Panc1 (cell line): ENCODE data around the gene ST3GAL2. TPM values are rescaled to one million over a fixed set of nuclear protein-coding genes. Genes with fewer than 3 reads are reported as not detected.

Experiments used
- ATAC-seq: fragments of 200-7000 bp; cut with Tn5 transposase; 2 replicates; pipeline ENCODE4 v1.9.1; 2020; ENCODE audit warnings: mild to moderate bottlenecking, moderate library complexity
- BruUV-seq: library from RNA; stranded (reverse); fragments of 400-500 nt; replicated peaks from 2 replicates; lab custom pipeline; 2021; lab: Mats Ljungman, UMichigan
- CTCF ChIA-PET: fragments of 300-600 bp; sonication (Branson Sonifier 250); formaldehyde crosslinking; loops from one replicate; lab custom pipeline; 2022; ENCODE audit warnings: antibody characterized with exemption; lab: Charles Lee
- POLR2A ChIA-PET: fragments of 300-600 bp; sonication (Branson Sonifier 250); formaldehyde crosslinking; loops from one replicate; lab custom pipeline; 2022; ENCODE audit warnings: antibody characterized with exemption; lab: Charles Lee
- DNase-seq: peaks from one replicate; pipeline ENCODE4 v3.0.0-alpha.2; 2010; ENCODE audit warnings: low read depth, low spot score
- H3K27ac ChIP-seq: 2 replicates; pipeline ENCODE4 v1.5.1; 2011; ENCODE audit warnings: mild to moderate bottlenecking, low read length, inconsistent platforms
- H3K27me3 ChIP-seq: fragments of 200-500 bp; sonication (Bioruptor generic); 2 replicates; pipeline ENCODE4 v1.6.0; 2014; ENCODE audit warnings: low read length, inconsistent platforms; ENCODE audit not compliant: control insufficient read depth, insufficient read depth
- H3K36me3 ChIP-seq: fragments of 200-500 bp; sonication (Bioruptor generic); 2 replicates; pipeline ENCODE4 v1.5.1; 2014; ENCODE audit warnings: inconsistent platforms, mild to moderate bottlenecking, low read length, moderate library complexity; ENCODE audit not compliant: control insufficient read depth, insufficient read depth
- H3K4me1 ChIP-seq: 2 replicates; pipeline ENCODE4 v1.5.1; 2011; ENCODE audit warnings: inconsistent platforms, mild to moderate bottlenecking, low read length, moderate library complexity; ENCODE audit not compliant: control insufficient read depth, insufficient read depth
- H3K4me3 ChIP-seq, 2 experiments: 2 replicates each; pipeline ENCODE4 v1.5.1; 2011 to 2012; ENCODE audit warnings: low read depth in 2 of 2, low read length in 2 of 2, mild to moderate bottlenecking in 2 of 2, inconsistent platforms in 1 of 2, moderate library complexity in 1 of 2
- H3K9me3 ChIP-seq: fragments of 200-500 bp; sonication (Bioruptor generic); 2 replicates; pipeline ENCODE4 v1.5.1; 2014; ENCODE audit warnings: low read depth, mild to moderate bottlenecking, inconsistent platforms, low read length, moderate library complexity; ENCODE audit not compliant: control insufficient read depth, insufficient read depth
- CTCF ChIP-seq: fragments of 450-650 bp; IDR thresholded peaks from 2 replicates; pipeline ENCODE4 v1.5.1; 2017; ENCODE audit warnings: mild to moderate bottlenecking
- POLR2AphosphoS5 ChIP-seq: IDR thresholded peaks from 2 replicates; pipeline ENCODE4 v1.6.1; 2012; ENCODE audit warnings: mild to moderate bottlenecking, low read depth, low read length, moderate library complexity
- REST ChIP-seq, 2 experiments: IDR thresholded peaks; 2 replicates each; pipeline ENCODE4 v1.6.1; 2011 to 2012; ENCODE audit warnings: low read depth in 2 of 2, control low read depth in 1 of 2, low read length in 1 of 2, mild to moderate bottlenecking in 1 of 2, moderate library complexity in 1 of 2; ENCODE audit not compliant: insufficient read depth in 1 of 2
- SIN3A ChIP-seq: IDR thresholded peaks from 2 replicates; pipeline ENCODE4 v1.6.1; 2012; ENCODE audit warnings: low read depth, mild to moderate bottlenecking, low read length, moderate library complexity, borderline replicate concordance; ENCODE audit not compliant: insufficient read depth
- TCF7L2 ChIP-seq: IDR thresholded peaks from 2 replicates; pipeline ENCODE4 v1.6.1; 2011; ENCODE audit warnings: mild to moderate bottlenecking, low read depth, low read length, inconsistent platforms
- in situ Hi-C: cut with HindIII; loops from 2 replicates; pipeline ENCODE4 v1.10.0; 2016; ENCODE audit warnings: low sequenced_read_pairs, low pct_unique_long_range_greater_than_20kb
- intact Hi-C: fragments of 100-400 bp; cut with micrococcal nuclease; formaldehyde crosslinking; loops from one replicate; pipeline ENCODE4 v1.10.0; 2022; ENCODE audit not compliant: unreplicated experiment
- total RNA-seq: library from RNA; stranded (reverse); gene quantifications from one replicate; pipeline ENCODE4 v1.2.1, GENCODE V29; 2021; ENCODE audit not compliant: unreplicated experiment

Gene ST3GAL2
- total RNA-seq, 1 experiment from 2014 or later: 84.2 TPM

GRCh38 chr16:70476272-70477020, 37.5 kb upstream of the ST3GAL2 start:
- no peaks in the 10 kb centered on the region for H3K27me3 ChIP-seq
- TF ChIP-seq SIN3A (no peak), POLR2AphosphoS5 (no peak), REST (IDR thresholded peaks at IDR 0.05; ENCODE audit: insufficient read depth in 1 of 2, low read depth in 2 of 2, low read length in 1 of 2) (no peak), TCF7L2 (no peak), CTCF (no peak)
- H3K4me1 ChIP-seq: peaks cover 11% of the 10 kb centered on the region
- ATAC-seq (peak; percentile 70), DNase-seq (no peak)
- intact Hi-C loops (no loop called here), in situ Hi-C loops (no loop called here)
- peak overlapping the region; percentile 54 for H3K27ac ChIP-seq
- BruUV-seq: TSS peak; percentile 66
- ChIA-PET POLR2A (no interaction called here), CTCF (no interaction called here)
- no peaks in the 10 kb centered on the region for H3K36me3 ChIP-seq
- H3K9me3 ChIP-seq: no peaks in the 10 kb centered on the region
- no peak overlapping the region for H3K4me3 ChIP-seq

GRCh38 chr16:70475054-70475871, 36.4 kb upstream of the ST3GAL2 start:
- in situ Hi-C loops: no loop called here
- no TSS peak for BruUV-seq
- ChIA-PET POLR2A (no interaction called here), CTCF (no interaction called here)
- Histone ChIP-seq H3K4me3 (no peak overlapping the region), H3K36me3 (no peaks in the 10 kb centered on the region), H3K27ac (no peak overlapping the region), H3K27me3 (no peaks in the 10 kb centered on the region), H3K9me3 (no peaks in the 10 kb centered on the region), H3K4me1 (peaks cover 11% of the 10 kb centered on the region)
- TF ChIP-seq SIN3A (no peak), REST (IDR thresholded peaks at IDR 0.05; ENCODE audit: insufficient read depth in 1 of 2, low read depth in 2 of 2, low read length in 1 of 2) (no peak), CTCF (no peak), POLR2AphosphoS5 (no peak), TCF7L2 (no peak)
- ATAC-seq (no peak), DNase-seq (no peak)
- intact Hi-C loops: no loop called here
